HG03378 (cell line): Measurements from ENCODE around the gene FANCI.

Source experiments
- ATAC-seq: cut with Tn5 transposase; IDR thresholded peaks from one replicate; pipeline ENCODE4 v1.9.1; 2021; ENCODE audit warnings: mild to moderate bottlenecking, moderate library complexity; ENCODE audit not compliant: unreplicated experiment

The FANCI gene

DNA sequence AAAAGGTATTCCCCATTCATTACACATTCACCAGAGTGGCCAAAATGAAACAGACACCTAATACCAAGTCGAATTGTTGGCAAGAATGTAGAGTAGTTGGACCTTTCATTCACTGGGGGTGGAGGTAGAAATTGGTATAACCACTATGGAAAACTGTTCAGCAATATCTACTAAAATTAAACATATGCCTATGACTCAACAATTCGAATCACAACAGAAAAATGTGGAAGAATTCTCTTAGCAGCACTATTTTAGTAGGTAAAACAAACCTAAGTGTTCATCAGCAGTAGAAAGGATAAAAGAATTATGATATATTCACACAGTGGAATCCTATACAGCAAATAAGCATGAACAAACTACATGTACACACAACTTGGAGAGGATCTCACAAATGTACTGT, 60.2 kb downstream of the FANCI start:
- no peak for ATAC-seq

DNA sequence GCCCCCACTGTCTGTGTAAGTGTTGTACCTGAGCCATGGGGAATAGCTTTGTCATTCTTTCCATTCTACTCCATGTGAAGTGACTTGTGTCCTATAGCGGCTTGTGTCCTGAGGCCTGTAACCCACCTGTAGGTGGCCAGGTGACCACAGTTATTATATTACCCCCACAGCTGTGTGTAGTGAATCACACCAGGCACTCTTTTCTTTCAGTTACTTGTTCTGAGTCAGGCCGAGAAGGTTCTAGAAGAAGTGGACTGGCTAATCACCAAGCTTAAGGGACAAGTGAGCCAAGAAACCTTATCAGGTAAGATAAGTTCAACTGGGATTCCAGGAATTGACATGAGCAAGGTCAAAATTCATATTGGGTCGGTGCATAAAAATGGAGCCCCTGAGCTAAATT, 61.6 kb downstream of the FANCI start:
- no peak for ATAC-seq

DNA sequence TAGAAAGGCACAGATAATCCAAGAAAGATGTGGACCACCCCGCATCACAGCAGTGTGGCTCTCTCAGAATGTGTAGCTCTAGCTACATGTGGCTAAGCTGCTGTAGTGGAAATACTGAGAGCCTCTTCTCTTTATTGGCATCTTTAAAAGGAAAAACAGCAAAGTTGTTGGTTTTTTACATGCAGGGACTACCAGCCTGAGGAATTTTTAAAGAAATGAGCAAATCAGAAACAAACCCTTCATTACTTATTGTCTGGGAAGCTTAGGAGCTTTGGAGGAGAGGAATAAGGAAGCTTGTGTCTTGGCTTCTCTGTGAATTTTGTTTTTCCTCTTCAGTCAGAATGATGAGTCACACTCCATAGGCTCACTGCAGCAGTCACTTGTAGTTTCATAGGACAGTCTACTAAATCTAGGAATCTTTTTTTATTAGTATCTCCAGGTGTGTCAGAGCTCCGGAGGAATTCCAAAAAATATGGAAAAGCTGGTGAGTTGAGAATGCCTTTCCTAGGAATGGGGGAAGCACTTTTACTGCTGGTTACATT, 63.3 kb downstream of the FANCI start:
- no peak for ATAC-seq

DNA sequence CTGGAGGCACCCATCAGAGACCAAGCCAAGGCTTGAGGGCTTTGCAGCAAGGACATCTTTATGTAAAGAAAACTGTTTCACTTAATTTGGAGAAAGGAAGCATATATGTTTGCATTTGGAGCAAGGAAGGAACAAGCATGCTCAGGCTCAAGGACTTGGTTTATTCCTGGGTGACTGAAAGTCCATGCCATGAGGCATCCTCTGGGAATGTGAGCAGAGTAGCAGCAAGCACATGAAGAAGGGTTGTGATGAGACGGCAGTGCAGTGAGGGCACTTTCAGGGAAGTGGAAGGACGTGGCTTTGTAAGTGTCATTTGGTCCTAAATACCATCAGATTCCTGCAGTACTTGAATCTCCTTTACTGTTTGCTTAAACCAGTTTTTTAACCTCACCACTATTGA, 64.0 kb downstream of the FANCI start:
- no peak for ATAC-seq

DNA sequence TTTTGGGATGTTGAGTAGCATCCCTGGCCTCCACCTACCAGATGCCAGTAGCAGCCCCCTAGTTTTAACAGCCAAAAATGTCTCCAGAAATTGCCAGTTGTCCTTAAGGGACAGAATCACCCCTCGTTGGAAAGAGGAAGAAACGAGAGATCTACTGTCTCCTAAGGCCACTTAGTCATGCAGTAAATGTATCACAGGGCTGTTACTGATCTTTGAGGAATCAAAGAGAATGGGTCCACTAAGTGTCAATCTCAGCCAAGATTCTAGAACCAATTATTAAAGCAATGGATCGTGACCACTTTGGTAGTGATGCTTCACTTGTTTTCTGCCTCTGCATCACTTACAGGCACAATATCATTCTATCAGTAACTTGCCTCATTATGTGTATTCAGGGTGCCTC, 64.5 kb downstream of the FANCI start:
- no peak for ATAC-seq

DNA sequence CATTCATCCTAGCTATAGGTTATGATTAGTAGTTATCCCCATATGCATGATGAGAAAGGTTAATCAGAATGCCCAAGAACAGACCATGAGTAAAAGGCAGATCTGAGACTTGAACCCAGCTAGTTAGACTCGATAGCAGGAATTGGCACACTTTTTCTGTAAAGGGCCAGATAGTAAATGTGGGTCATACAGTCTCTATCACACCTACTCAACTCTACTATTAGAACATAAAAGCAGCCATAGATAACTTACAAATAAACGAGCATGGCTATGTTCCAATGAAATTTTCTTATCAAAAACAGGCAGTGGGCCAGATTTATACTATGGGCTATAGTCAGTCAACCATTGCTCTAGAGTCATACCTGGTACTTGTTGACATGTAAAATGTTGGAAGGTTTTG, 66.2 kb downstream of the FANCI start:
- no peak for ATAC-seq

DNA sequence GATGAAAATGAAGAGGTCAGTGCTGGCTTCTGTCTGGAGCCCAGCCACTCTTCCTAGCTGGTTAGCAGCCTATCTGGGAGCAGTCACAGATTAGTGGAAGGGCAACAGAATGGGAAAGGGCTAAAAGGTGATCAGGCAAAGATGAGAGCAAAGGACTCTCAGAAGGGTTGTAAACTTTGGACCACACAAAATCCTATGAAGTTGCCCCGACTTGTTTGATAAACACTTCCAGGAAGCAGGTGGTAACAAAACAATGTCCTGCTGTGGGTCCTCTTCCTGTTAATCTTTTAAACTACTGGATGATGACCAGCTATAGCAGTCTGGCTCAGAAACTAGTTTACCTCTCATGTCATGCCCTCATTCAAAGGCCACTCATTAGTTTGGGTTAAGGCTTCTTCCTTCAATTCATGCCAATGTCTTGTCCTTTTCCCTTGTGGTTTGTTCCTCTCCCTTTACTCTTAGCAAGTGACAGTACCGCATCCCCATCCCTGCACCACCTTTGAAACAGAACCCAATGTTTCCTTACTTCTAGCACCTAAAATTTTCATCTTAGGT, 71.7 kb downstream of the FANCI start:
- no peak for ATAC-seq

DNA sequence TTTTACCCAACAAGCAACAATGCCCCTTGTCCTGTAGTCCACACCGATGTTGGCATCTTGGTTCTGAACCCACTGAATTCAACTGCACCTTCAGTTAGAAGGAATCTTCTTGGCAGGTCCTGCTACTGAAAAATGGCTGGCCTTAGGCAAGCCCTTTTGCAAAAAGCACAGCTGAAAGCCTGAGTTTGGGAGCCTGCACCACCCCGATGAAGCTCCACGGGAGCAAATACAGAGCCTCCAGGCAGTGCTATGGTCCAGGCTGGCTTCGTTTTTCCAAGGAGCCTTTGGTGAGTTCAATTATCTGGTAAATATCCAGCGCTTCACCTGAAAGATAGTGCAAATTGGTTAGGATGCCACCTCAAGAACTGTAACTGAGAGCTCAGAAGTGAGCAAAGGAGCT, 72.7 kb downstream of the FANCI start:
- ATAC-seq = no peak

DNA sequence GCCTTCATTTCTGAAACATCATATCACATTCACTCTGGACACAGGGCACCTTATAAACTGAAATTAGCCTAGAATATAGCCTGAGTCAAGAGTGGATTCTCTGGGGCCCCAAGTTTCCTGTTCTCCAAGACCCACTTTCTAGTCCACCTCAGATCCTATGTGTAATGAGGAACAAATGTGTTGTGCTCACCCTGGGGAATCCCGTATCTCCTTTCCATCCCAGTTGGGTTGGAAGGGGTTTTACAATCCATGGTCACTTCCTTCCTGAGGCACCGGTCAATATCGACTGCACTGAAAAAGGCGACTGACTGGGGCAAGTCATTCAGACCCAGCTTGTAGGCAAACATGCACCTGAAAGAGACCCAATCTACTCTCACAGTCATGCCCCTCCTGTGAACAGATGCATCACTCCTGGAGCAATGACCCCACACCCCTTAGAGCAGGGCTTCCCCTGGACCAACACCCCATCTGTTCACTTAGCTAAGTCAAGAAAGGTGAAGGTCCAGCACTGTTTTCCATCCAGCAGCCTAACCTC, 73.5 kb downstream of the FANCI start:
- no peak for ATAC-seq

DNA sequence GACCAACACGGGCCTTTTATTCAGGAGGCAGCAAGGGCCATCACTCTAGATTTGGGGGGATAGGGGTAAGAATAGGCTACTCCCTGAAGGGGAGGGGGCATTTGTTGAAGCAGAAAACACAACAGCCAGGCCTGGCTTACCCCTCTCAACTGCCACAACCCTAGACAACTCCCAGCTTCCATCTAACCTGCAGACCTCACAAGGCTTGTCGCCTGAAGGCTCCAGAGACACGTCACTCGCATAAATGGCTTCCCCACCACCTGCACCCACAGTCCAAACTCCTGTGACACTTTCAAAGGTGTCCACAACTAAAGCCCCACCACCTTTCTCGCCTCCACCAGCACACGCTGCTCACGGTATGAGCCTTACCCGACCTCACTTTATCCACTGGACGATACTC, 75.9 kb downstream of the FANCI start:
- no peak for ATAC-seq

DNA sequence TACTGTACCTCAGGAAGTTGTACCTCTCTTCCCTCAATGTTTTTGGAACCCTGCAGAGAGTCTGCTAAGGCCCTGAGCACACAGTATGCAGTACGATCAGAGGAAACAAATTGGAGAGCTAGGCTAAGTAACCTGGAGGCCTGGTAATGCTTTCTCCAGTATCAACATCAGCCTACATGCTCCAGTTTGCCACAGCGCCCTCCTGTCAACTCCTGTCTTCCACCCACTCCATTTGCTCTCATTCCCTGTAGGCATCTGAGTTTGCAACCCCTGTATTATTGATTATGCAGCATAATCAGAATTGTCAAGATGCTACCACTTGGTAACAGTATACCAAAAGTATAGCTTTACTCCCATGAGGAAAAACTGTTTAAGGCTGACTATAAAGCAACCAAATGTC, 76.4 kb downstream of the FANCI start:
- no peak for ATAC-seq

DNA sequence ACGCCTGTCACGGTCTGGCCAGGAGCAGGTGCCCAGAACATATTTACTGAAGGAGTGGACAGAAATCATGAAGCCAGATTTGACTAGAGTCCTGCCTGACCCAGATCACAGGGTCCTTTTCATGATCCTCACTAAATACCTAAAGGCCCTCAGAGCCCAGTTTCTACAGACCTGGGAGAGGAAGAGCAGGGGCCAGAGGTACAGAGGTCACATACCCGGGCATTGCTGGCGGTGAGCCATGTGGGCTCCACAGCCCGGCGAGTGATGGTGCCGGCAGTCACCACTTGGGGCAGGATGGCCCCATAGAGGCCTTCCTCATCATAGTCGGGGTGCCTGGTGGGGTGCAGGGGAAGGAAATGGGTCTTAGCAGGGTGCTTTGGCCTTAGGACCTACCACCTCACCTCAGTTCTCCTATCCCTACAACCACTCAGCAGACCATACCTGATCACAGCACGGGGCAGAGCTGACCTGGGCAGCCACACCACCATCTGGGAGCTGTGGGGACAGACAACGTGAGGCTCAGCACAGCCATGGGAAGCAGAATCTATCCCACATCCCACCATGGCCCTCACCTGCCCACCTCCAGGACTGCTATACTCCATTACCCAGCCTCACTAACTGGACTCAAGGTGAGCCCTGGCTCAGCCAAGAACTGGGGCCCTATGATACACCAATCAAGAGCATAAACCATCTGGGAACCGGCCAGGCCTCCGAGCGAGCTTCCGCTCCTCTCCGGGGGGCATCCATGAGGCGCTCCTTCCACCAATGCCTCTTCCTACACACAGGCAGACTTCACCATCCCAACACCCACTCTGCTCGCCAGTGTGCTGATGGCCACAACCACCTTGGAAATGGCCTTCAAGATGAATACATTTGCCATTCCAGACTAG, 78.0 kb downstream of the FANCI start:
- no peak for ATAC-seq

DNA sequence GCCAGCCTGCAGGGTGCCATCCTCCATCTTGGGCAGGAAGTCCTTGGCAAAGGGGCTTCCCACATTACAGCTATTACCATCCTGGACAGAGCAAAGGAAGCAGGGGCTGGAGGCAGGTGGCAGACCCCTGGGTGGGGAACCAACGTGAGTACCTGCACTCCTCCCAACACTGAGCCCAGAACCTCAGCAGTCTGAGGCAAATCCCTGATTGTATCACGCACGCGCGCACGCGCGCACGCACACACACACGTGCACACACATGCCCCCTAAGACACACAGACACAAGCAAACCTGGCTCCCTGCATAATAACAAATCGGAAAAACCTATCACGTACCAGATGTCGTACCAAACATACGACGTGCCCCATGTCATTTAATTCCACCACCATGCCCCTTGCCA, 79.0 kb downstream of the FANCI start:
- no peak for ATAC-seq

DNA sequence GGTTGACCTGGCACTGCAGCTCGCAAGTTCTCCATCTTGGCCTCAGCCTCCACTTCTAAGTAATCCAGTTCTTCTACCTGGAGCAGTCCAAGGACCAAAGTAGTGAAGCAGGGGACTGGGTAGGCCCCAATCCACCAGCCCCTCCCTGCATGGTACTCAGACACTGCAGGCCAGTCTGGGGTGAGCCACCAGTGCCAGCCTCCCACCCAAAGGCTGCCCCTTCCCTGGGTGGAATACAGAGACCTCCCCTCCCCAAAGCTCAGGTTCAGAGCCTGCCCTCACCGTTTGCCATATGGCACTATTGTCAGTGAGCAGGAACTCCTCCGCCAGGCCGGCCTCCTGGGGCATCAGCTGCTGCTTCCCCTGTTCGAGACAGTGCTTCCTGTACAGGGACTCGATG, 80.0 kb downstream of the FANCI start:
- no peak for ATAC-seq

DNA sequence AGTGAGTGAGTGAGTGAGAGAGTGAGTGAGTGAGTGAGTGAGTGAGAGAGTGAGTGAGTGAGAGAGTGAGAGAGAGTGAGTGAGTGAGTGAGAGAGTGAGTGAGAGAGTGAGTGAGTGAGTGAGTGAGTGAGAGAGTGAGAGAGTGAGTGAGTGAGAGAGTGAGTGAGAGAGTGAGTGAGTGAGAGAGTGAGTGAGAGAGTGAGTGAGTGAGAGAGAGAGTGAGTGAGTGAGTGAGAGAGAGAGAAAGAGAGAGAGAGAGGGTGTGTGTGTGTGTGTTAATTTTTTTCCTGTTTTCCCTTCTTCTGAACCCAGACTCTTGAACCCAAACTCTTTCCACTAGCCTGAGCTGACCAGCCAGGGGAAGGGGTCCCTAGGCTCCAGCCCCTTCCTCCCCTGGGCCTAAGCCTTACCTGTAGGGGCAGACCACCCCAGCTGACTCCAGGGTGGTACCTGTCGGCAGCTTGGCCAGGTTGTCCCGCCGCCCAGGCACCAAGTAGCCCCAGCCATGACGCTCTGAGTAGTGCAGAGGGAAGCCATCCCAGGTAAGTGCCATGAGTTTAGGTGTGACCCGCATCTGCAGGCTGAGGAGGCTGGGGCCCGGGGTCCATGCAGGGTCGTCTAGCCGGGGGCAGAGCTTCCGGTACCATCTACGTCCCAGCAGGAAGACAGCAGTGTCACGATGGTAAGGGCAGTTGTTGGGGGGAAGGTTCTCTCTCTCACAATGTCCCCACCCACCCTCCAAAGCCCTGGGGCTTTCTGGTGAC, 81.4 kb downstream of the FANCI start:
- ATAC-seq = no peak

DNA sequence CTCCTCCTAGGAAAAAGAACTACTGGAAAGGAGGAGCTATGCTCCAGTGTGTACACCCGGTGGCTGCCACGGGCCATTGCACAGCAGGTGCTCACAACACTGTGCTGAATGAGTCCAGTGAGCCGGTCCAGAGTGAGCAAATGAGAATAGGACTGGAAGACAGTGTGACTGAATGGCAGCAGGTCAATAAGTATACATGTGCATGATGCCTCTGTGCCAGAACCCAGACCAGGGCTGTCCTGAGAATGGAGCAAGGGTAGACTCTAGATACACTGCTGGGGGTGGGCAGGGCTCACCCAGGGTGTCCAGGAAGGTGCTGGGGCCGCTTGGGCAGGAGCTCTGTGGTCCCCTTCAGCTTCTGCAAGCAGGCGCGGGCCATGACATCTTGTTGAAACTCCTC, 82.5 kb downstream of the FANCI start:
- no peak for ATAC-seq

DNA sequence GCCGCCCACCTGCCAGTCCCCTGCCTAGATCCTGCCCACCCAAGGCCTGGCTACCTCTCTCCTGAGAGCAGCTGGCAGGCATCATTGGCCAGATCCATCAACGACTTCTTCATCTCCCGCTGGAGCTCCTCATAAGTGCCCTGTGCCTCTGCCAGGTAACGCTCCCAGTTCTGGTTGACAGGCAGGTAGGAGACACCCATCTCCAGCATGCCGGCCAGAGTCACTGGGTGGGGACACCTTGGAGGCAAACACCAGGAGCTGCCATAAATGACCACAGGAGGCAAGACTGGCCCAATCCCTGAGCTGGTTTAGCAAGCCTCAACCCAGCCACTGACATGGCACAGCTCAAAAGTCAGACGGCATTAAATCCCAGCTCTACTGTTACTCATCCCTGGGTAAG, 83.3 kb downstream of the FANCI start:
- ATAC-seq = no peak

DNA sequence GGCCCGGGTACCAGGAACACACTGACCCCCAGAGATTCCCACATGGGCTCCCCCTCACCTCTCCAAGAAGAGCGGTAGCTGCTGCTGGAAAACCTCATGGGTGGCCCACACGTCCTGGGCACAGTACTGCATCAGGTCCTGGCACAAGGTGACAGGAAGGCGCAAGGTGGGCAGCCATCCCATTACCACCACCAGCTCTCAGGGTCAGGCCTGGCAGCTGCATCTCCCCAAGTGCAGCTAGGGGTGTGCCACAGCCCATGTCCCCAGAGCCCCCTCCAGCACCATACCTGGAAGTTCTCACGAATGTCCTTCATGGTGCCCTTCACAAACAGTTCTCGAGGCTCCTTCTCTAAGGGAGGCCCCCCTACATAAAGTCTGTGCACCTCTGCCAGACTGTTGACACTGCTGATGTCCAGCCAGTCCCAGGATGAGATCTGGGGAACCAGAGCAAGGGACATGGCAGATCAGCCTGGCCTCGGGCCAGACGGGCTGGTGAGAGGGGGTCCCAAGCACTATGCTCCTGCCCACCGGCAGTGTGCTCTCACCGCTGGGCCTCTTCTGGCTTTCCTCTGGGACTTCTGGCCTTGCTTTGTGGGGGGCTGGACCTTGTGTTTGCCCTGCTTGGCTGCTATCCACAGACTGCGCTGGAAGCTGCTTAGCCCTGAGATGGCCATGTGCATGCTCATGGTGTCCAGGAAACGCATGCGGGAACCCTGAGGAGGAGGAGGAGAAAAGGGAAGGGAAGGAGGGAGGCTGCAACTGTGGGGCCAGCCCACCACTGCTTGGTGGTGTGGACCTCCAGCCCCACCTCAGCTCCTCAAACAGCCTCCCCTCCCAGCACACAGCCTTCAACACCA, 84.8 kb downstream of the FANCI start:
- no peak for ATAC-seq

DNA sequence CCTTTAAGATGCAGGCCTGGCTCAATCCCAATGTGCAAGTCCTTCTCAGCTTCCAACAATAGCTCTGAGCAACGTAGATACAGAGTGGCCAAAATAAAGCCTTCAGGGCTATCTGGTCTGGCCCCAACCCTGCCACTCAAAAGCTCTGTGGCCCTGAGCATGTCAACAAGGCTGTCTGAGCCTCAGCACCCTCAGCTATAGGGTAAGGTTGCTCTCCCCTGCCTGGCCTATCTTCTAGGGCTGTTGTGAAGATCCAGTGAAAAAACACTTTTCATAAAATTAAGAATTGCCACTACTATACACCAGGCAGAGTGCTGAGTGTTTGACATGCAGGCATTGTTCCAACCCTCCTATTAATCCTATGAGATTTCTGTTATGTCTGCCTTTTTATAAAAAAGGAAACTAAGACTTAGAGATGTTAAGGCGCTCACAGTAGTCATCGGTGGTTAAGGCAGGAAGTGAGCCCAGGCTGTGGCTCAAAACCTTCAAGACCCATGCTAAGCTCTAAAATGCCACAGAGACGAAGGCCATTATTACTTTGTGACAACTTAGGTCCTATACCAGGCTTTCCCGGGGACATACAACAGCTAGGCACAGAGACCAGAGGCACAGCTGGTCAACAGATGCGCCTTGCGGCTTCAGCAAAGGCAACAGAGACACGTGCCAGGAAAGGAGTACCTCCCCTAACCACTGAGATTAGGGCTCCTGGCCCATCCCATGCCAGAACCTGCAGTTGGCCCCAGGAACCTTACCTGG, 85.7 kb downstream of the FANCI start:
- no peak for ATAC-seq

DNA sequence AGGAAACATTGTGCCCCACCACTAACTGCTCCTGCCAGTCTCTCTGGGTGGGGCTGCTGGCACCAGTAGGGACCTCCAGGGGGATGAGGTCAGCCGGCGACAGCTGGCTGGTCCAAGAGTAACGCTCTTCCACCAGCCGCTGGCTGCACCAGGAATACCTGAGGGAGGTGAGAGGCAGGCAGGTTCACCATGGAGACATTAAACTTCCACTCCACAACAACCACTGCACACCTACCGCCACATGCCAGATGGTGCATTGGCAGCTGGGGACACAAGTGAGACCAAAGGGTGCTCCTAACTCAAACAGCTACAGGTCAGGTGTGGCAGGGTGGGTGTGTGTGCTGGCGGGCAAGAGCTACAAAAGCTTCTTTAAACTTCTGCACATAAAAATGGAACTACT, 86.3 kb downstream of the FANCI start:
- ATAC-seq = no peak
